SK-N-SH treated with all-trans-retinoic acid at 6 μM for 48 hours (cell line): ENCODE data around the gene ANKRD49.

Experiments
- CSDC2 ChIP-seq: fragments of 250-450 bp; sonication (Bioruptor Pico); IDR thresholded peaks from 2 replicates; pipeline ENCODE4 v1.5.0; 2020; ENCODE audit warnings: mild to moderate bottlenecking, moderate library complexity
- OSR1 ChIP-seq: fragments of 250-450 bp; sonication (Bioruptor Pico); IDR thresholded peaks from 2 replicates; pipeline ENCODE4 v1.8.0; 2022; ENCODE audit warnings: moderate library complexity, mild to moderate bottlenecking, inconsistent platforms
- PATZ1 ChIP-seq: fragments of 250-450 bp; sonication (Bioruptor Pico); IDR thresholded peaks from 2 replicates; pipeline ENCODE4 v1.8.0; 2020; ENCODE audit warnings: mild to moderate bottlenecking, moderate library complexity, borderline replicate concordance
- RARB ChIP-seq: fragments of 250-450 bp; sonication (Bioruptor Pico); IDR thresholded peaks from 2 replicates; pipeline ENCODE4 v1.8.0; 2021; ENCODE audit warnings: mild to moderate bottlenecking, moderate library complexity
- SNAI2 ChIP-seq: fragments of 250-450 bp; sonication (Bioruptor Pico); IDR thresholded peaks from 2 replicates; pipeline ENCODE4 v1.5.0; 2020; ENCODE audit warnings: mild to moderate bottlenecking, moderate library complexity
- ZFP3 ChIP-seq: fragments of 250-450 bp; sonication (Bioruptor Pico); IDR thresholded peaks from 2 replicates; pipeline ENCODE4 v1.5.0; 2020; ENCODE audit warnings: mild to moderate bottlenecking, moderate library complexity
- ZFP30 ChIP-seq: fragments of 450-650 bp; formaldehyde crosslinking; IDR thresholded peaks from 2 replicates; pipeline ENCODE4 v1.5.0; 2022; ENCODE audit warnings: mild to moderate bottlenecking, moderate library complexity
- ZNF70 ChIP-seq: fragments of 450-650 bp; formaldehyde crosslinking; IDR thresholded peaks from 2 replicates; pipeline ENCODE4 v1.5.0; 2020; ENCODE audit warnings: mild to moderate bottlenecking, moderate library complexity
- TF ChIP-seq, protein P1 (sequence below): fragments of 250-450 bp; sonication (Bioruptor Pico); IDR thresholded peaks from 2 replicates; pipeline ENCODE4 v1.5.1; 2020; ENCODE audit warnings: low read depth, mild to moderate bottlenecking, moderate library complexity

DNA sequence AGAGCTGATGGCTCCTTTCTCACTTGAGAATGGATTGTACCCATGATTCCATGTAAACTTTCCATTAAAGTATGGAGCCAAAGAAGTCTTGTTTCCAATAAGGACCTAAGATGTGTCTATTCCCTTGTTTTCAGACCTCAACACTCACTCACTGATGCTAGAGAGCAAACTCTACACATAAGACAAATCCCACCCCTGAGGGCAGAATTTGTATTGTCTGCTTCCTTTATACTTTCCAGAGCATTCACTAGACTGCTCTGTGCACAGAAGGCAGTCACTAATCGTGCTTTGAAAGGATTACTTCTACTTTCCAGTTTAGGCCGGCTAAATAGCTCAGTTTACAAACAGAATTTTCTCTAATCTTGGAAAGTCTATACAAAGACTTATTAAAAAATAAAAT is 6.4 kb downstream of the ANKRD49 start:
- no peak for TF ChIP-seq OSR1 (CRISPR knock-in tag)
- TF ChIP-seq ZNF70 (CRISPR knock-in tag) = no peak
- no peak for TF ChIP-seq SNAI2 (CRISPR knock-in tag)
- TF ChIP-seq ZFP30 (CRISPR knock-in tag) = no peak
- TF ChIP-seq, protein P1, sequence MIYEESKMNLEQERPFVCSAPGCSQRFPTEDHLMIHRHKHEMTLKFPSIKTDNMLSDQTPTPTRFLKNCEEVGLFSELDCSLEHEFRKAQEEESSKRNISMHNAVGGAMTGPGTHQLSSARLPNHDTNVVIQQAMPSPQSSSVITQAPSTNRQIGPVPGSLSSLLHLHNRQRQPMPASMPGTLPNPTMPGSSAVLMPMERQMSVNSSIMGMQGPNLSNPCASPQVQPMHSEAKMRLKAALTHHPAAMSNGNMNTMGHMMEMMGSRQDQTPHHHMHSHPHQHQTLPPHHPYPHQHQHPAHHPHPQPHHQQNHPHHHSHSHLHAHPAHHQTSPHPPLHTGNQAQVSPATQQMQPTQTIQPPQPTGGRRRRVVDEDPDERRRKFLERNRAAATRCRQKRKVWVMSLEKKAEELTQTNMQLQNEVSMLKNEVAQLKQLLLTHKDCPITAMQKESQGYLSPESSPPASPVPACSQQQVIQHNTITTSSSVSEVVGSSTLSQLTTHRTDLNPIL (CRISPR knock-in tag) = no peak
- no peak for TF ChIP-seq CSDC2 (CRISPR knock-in tag)
- no peak for TF ChIP-seq RARB (CRISPR knock-in tag)
- no peak for TF ChIP-seq ZFP3
- no peak for TF ChIP-seq PATZ1 (CRISPR knock-in tag)
